ENCODE measurements around the gene ABI2.
"Not testable (repeated sequence)": the region's sequence is repeated elsewhere in the genome, so short reads cannot be mapped to it uniquely, and the experiment has no call there.

ABI2 gene

GRCh38 chr2:203340791-203341487 lies 12.7 kb downstream of the ABI2 start:
- H3K9me3 ChIP-seq (ENCODE audit: control insufficient read depth, low read length), result no peaks in the 10 kb centered on the region
- H3K9ac ChIP-seq, result no peak overlapping the region
- no peak overlapping the region for H3K27ac ChIP-seq
- no peak overlapping the region for H3K4me2 ChIP-seq (ENCODE audit: low read length)
- H3K4me3 ChIP-seq (ENCODE audit: low read depth, low read length), result no peak overlapping the region
- peaks cover 2% of the 10 kb centered on the region for H3K4me1 ChIP-seq
- H2AFZ ChIP-seq, result no peak overlapping the region
- no peaks in the 10 kb centered on the region for H3K27me3 ChIP-seq (ENCODE audit: control insufficient read depth, insufficient read depth, low read length)
- no peaks in the 10 kb centered on the region for H3K36me3 ChIP-seq (ENCODE audit: control insufficient read depth, insufficient read depth, low read length)
- TF ChIP-seq, protein P1, sequence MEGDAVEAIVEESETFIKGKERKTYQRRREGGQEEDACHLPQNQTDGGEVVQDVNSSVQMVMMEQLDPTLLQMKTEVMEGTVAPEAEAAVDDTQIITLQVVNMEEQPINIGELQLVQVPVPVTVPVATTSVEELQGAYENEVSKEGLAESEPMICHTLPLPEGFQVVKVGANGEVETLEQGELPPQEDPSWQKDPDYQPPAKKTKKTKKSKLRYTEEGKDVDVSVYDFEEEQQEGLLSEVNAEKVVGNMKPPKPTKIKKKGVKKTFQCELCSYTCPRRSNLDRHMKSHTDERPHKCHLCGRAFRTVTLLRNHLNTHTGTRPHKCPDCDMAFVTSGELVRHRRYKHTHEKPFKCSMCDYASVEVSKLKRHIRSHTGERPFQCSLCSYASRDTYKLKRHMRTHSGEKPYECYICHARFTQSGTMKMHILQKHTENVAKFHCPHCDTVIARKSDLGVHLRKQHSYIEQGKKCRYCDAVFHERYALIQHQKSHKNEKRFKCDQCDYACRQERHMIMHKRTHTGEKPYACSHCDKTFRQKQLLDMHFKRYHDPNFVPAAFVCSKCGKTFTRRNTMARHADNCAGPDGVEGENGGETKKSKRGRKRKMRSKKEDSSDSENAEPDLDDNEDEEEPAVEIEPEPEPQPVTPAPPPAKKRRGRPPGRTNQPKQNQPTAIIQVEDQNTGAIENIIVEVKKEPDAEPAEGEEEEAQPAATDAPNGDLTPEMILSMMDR (IDR thresholded peaks at IDR 0.05), result no peak
- H3K79me2 ChIP-seq, result peaks cover 63% of the 10 kb centered on the region

GRCh38 chr2:203341741-203342310 lies 13.6 kb downstream of the ABI2 start:
- Histone ChIP-seq H3K4me1 (peaks cover 2% of the 10 kb centered on the region), H2AFZ (no peak overlapping the region), H3K27ac (no peak overlapping the region), H3K27me3 (ENCODE audit: control insufficient read depth, insufficient read depth, low read length) (no peaks in the 10 kb centered on the region), H3K36me3 (ENCODE audit: control insufficient read depth, insufficient read depth, low read length) (no peaks in the 10 kb centered on the region), H3K4me3 (ENCODE audit: low read depth, low read length) (no peak overlapping the region), H3K9ac (no peak overlapping the region), H3K4me2 (ENCODE audit: low read length) (no peak overlapping the region), H3K79me2 (peaks cover 58% of the 10 kb centered on the region), H3K9me3 (ENCODE audit: control insufficient read depth, low read length) (no peaks in the 10 kb centered on the region)
- TF ChIP-seq, protein P1 (IDR thresholded peaks at IDR 0.05), result no peak

DNA sequence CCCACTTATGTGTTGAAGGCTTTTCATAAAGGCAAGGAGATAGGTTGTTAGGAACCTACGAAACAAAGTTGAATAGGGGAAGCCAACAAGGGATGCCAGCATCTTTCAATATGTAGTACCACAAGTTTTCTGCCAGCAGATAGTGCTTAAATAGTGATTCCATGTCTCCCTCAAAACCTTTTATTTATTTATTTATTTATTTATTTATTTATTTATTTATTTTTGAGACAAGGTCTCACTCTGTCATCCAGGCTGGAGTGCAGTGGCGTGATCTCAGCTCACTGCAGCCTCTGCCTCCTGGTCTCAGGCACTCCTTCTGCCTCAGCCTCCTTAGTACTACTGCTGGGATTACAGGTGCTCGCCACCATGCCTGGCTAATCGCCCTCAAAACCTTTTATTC lies 14.2 kb downstream of the ABI2 start:
- H3K4me1 ChIP-seq; H3K27me3 ChIP-seq (ENCODE audit: control insufficient read depth, insufficient read depth, low read length): not testable (repeated sequence)
- H3K79me2 ChIP-seq, result peaks cover 57% of the 10 kb centered on the region

GRCh38 chr2:203344667-203345066 lies 16.5 kb downstream of the ABI2 start:
- Histone ChIP-seq H3K4me2 (ENCODE audit: low read length) (no peak overlapping the region), H3K4me1 (peaks cover 2% of the 10 kb centered on the region), H3K9me3 (ENCODE audit: control insufficient read depth, low read length) (no peaks in the 10 kb centered on the region), H2AFZ (no peak overlapping the region), H3K27ac (no peak overlapping the region), H3K79me2 (peaks cover 48% of the 10 kb centered on the region), H3K4me3 (ENCODE audit: low read depth, low read length) (no peak overlapping the region), H3K27me3 (ENCODE audit: control insufficient read depth, insufficient read depth, low read length) (no peaks in the 10 kb centered on the region), H3K9ac (no peak overlapping the region), H3K36me3 (ENCODE audit: control insufficient read depth, insufficient read depth, low read length) (no peaks in the 10 kb centered on the region)
- TF ChIP-seq, protein P1 (IDR thresholded peaks at IDR 0.05), result no peak

More for the DNA sequence above, 14.2 kb downstream of the ABI2 start:
- H3K9me3 ChIP-seq (ENCODE audit: control insufficient read depth, low read length); H3K4me2 ChIP-seq (ENCODE audit: low read length); H3K9ac ChIP-seq; H2AFZ ChIP-seq; H3K27ac ChIP-seq; H3K4me3 ChIP-seq (ENCODE audit: low read depth, low read length); H3K36me3 ChIP-seq (ENCODE audit: control insufficient read depth, insufficient read depth, low read length): not testable (repeated sequence)

- no peaks in the 10 kb centered on the region for H3K27me3 ChIP-seq (ENCODE audit: control insufficient read depth, insufficient read depth, low read length)
- H3K4me3 ChIP-seq (ENCODE audit: low read depth, low read length), result no peak overlapping the region
- no peak overlapping the region for H3K9ac ChIP-seq
- no peaks in the 10 kb centered on the region for H3K9me3 ChIP-seq (ENCODE audit: control insufficient read depth, low read length)
- H3K36me3 ChIP-seq (ENCODE audit: control insufficient read depth, insufficient read depth, low read length), result no peaks in the 10 kb centered on the region
- TF ChIP-seq, protein P1 (IDR thresholded peaks at IDR 0.05), result no peak
- H3K4me1 ChIP-seq, result no peaks in the 10 kb centered on the region
- no peak overlapping the region for H3K27ac ChIP-seq
- H2AFZ ChIP-seq, result no peak overlapping the region
- H3K79me2 ChIP-seq, result peaks cover 46% of the 10 kb centered on the region
- H3K4me2 ChIP-seq (ENCODE audit: low read length), result no peak overlapping the region
These were observed 18.4 kb downstream of the ABI2 start for GRCh38 chr2:203346612-203347011.
